PC-9 (cell line): Measurements from ENCODE around the gene CACNA1D. TPM values are rescaled to one million over a fixed set of nuclear protein-coding genes. Genes with fewer than 3 reads are reported as not detected.

Experiments used
- BruUV-seq: library from RNA; stranded (reverse); fragments of 400-500 nt; replicated peaks from 2 replicates; lab custom pipeline; 2021; lab: Mats Ljungman, UMichigan
- CTCF ChIA-PET: fragments of 300-600 bp; sonication (Branson Sonifier 250); formaldehyde crosslinking; loops from one replicate; lab custom pipeline; 2022; ENCODE audit warnings: antibody characterized with exemption; lab: Charles Lee
- POLR2A ChIA-PET: fragments of 300-600 bp; sonication (Branson Sonifier 250); formaldehyde crosslinking; loops from one replicate; lab custom pipeline; 2022; ENCODE audit warnings: antibody characterized with exemption; ENCODE audit not compliant: unreplicated experiment; lab: Charles Lee
- DNase-seq, 2 experiments: peaks; one replicate each; pipeline versions ENCODE4 v3.0.0 to v3.0.0-alpha.2; 2015 to 2022; ENCODE audit warnings: mixed read lengths in 1 of 2
- H2AFZ ChIP-seq: fragments of 200-600 bp; sonication (generic); 2 replicates; pipeline ENCODE4 v1.8.1; 2017; ENCODE audit warnings: antibody characterized with exemption
- H3F3A ChIP-seq: fragments of 200-600 bp; sonication (generic); 2 replicates; pipeline ENCODE4 v1.8.1; 2017; ENCODE audit warnings: antibody characterized with exemption, mild to moderate bottlenecking, low read depth; ENCODE audit not compliant: insufficient read depth
- H3K27ac ChIP-seq: fragments of 200-600 bp; sonication (generic); 2 replicates; pipeline ENCODE4 v1.6.1; 2016; ENCODE audit warnings: mixed run types
- H3K27me3 ChIP-seq: fragments of 200-600 bp; sonication (generic); 2 replicates; pipeline ENCODE4 v1.6.1; 2016; ENCODE audit warnings: low read depth, mixed run types; ENCODE audit not compliant: insufficient read depth
- H3K36me3 ChIP-seq: fragments of 200-600 bp; sonication (generic); 2 replicates; pipeline ENCODE4 v1.6.1; 2016; ENCODE audit warnings: low read depth, mixed run types
- H3K4me1 ChIP-seq: fragments of 200-600 bp; sonication (generic); replicated peaks from 2 replicates; pipeline ENCODE4 v1.6.1; 2016; ENCODE audit warnings: mixed run types; ENCODE audit not compliant: insufficient read depth
- H3K4me2 ChIP-seq: fragments of 200-600 bp; sonication (generic); 2 replicates; pipeline ENCODE4 v1.6.1; 2017; ENCODE audit warnings: mixed run types
- H3K4me3 ChIP-seq: fragments of 200-600 bp; sonication (generic); 2 replicates; pipeline ENCODE4 v1.6.1; 2016; ENCODE audit warnings: mixed run types
- H3K79me2 ChIP-seq: fragments of 200-600 bp; sonication (generic); 2 replicates; pipeline ENCODE4 v1.6.1; 2017; ENCODE audit warnings: low read depth, mixed run types
- H3K9me2 ChIP-seq: fragments of 200-600 bp; sonication (generic); 2 replicates; pipeline ENCODE4 v1.8.1; 2017; ENCODE audit warnings: mild to moderate bottlenecking; ENCODE audit not compliant: insufficient read depth
- H3K9me3 ChIP-seq: fragments of 200-600 bp; sonication (generic); 2 replicates; pipeline ENCODE4 v1.8.1; 2016; ENCODE audit warnings: low read depth; ENCODE audit not compliant: insufficient read depth
- H4K20me1 ChIP-seq: fragments of 200-600 bp; sonication (generic); 2 replicates; pipeline ENCODE4 v1.8.1; 2017; ENCODE audit not compliant: insufficient read depth
- EZH2 ChIP-seq: fragments of 200-600 bp; sonication (generic); IDR thresholded peaks from 2 replicates; pipeline ENCODE4 v1.8.0; 2017; ENCODE audit warnings: antibody characterized with exemption, low read depth
- intact Hi-C: fragments of 100-400 bp; cut with micrococcal nuclease; formaldehyde crosslinking; loops from one replicate; pipeline ENCODE4 v1.10.0; 2022; ENCODE audit not compliant: unreplicated experiment
- total RNA-seq: library from RNA; stranded (reverse); gene quantifications from 2 replicates; pipeline ENCODE4 v1.2.3, GENCODE V29; 2021
- TF ChIP-seq, protein P1 (sequence below): fragments of 200-600 bp; sonication (generic); conservative IDR thresholded peaks from 2 replicates; pipeline ENCODE4 v1.6.1; 2017; ENCODE audit warnings: mixed run types, antibody characterized with exemption, mild to moderate bottlenecking, moderate library complexity

The CACNA1D gene
- total RNA-seq, 1 experiment from 2014 or later: not detected

DNA sequence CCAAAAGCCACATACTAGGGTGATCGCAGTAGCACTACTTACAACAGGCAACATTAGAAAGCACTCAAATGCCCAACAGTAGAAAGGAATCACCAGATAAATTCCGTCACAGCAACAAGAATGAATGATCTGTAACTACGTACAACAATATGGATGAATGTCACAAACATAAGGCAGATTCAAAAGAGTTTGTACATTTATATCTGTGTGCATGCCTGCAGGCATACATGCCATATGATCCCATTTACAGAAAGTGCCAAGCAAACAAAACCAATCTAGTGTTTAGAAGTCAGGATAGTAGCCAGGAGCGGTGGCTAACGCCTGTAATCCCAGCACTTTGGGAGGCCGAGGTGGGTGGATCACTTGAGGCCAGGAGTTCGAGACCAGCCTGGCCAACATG lies 355.5 kb downstream of the CACNA1D start:
- Histone ChIP-seq H3K27ac (no peak overlapping the region), H4K20me1 (no peaks in the 10 kb centered on the region), H3K4me3 (no peak overlapping the region), H3K36me3 (no peaks in the 10 kb centered on the region), H3F3A (no peaks in the 10 kb centered on the region), H3K9me3 (no peaks in the 10 kb centered on the region), H3K27me3 (peaks cover 43% of the 10 kb centered on the region), H3K4me1 (no peaks in the 10 kb centered on the region), H3K9me2 (no peaks in the 10 kb centered on the region), H2AFZ (no peak overlapping the region), H3K4me2 (no peak overlapping the region), H3K79me2 (no peaks in the 10 kb centered on the region)
- TF ChIP-seq, protein P1, sequence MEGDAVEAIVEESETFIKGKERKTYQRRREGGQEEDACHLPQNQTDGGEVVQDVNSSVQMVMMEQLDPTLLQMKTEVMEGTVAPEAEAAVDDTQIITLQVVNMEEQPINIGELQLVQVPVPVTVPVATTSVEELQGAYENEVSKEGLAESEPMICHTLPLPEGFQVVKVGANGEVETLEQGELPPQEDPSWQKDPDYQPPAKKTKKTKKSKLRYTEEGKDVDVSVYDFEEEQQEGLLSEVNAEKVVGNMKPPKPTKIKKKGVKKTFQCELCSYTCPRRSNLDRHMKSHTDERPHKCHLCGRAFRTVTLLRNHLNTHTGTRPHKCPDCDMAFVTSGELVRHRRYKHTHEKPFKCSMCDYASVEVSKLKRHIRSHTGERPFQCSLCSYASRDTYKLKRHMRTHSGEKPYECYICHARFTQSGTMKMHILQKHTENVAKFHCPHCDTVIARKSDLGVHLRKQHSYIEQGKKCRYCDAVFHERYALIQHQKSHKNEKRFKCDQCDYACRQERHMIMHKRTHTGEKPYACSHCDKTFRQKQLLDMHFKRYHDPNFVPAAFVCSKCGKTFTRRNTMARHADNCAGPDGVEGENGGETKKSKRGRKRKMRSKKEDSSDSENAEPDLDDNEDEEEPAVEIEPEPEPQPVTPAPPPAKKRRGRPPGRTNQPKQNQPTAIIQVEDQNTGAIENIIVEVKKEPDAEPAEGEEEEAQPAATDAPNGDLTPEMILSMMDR: no peak
- no peak for TF ChIP-seq EZH2
- BruUV-seq: no TSS peak
- ChIA-PET POLR2A (no interaction called here), CTCF (no interaction called here)
- DNase-seq: no peak
- intact Hi-C loops: no loop called here

DNA sequence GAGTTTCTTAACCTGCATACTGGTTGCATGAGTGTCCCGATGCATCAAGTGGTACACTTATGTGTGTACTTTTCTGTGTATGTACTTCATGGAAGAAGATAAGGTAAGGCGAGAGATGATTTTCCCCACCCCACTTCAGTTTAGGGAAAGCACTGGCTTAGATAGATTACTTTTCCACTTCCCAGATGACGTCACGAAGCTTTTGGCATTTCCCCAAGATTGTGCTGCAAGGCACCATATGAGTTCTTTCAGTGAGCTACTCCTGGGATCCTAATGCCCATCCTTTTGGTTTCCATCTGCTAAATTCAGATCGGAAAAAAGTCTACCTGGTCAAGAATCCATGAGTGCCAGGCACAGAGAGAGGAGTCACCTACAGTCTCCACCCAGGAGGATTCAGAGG lies 356.5 kb downstream of the CACNA1D start:
- BruUV-seq: no TSS peak
- POLR2A ChIA-PET: no interaction called here

DNA sequence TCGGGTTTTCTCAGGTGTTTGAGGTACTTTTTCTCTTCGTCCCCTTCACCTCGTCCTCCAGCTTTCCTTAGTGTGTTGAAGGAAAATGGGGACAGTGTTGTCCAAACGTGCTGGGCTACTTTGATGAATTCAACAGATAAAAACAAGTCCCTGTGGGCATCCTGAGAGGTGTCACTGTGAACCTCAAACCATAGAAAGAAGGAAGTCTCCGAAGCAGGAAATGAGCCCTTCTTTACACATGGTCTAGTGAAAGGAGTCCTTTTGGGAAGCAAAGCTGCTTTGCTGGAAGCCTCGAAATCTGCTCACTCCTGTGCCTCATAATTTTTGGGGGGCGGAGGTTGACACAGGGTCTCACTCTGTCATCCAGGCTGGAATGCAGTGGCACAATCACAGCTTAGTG lies 362.6 kb downstream of the CACNA1D start:
- Histone ChIP-seq H3K9me3 (no peaks in the 10 kb centered on the region), H3K4me1 (no peaks in the 10 kb centered on the region), H3K9me2 (no peaks in the 10 kb centered on the region), H4K20me1 (no peaks in the 10 kb centered on the region), H3K36me3 (no peaks in the 10 kb centered on the region), H3F3A (no peaks in the 10 kb centered on the region), H3K4me3 (no peak overlapping the region), H3K79me2 (no peaks in the 10 kb centered on the region), H3K4me2 (no peak overlapping the region), H2AFZ (no peak overlapping the region), H3K27me3 (peaks cover 30% of the 10 kb centered on the region), H3K27ac (no peak overlapping the region)
- POLR2A ChIA-PET: no interaction called here
- TF ChIP-seq, protein P1: no peak
- TF ChIP-seq EZH2: no peak
- intact Hi-C loops: no loop called here
- BruUV-seq: no TSS peak
- CTCF ChIA-PET: no interaction called here
- no peak for DNase-seq

More for the DNA sequence above, 356.5 kb downstream of the CACNA1D start:
- no peak overlapping the region for H3K4me3 ChIP-seq
- H3K36me3 ChIP-seq: no peaks in the 10 kb centered on the region
- no peak for TF ChIP-seq EZH2
- TF ChIP-seq, protein P1: no peak
- H3K27me3 ChIP-seq: peaks cover 45% of the 10 kb centered on the region
- H4K20me1 ChIP-seq: no peaks in the 10 kb centered on the region
- CTCF ChIA-PET: no interaction called here
- H3K9me2 ChIP-seq: no peaks in the 10 kb centered on the region
- no peak for DNase-seq
- H2AFZ ChIP-seq: no peak overlapping the region
- H3K79me2 ChIP-seq: no peaks in the 10 kb centered on the region
- no peaks in the 10 kb centered on the region for H3F3A ChIP-seq
- H3K9me3 ChIP-seq: no peaks in the 10 kb centered on the region
- H3K27ac ChIP-seq: no peak overlapping the region
- H3K4me2 ChIP-seq: no peak overlapping the region
- no peaks in the 10 kb centered on the region for H3K4me1 ChIP-seq
- intact Hi-C loops: no loop called here
